ENCODE results near the gene ACACB.

- TF ChIP-seq, protein P1, sequence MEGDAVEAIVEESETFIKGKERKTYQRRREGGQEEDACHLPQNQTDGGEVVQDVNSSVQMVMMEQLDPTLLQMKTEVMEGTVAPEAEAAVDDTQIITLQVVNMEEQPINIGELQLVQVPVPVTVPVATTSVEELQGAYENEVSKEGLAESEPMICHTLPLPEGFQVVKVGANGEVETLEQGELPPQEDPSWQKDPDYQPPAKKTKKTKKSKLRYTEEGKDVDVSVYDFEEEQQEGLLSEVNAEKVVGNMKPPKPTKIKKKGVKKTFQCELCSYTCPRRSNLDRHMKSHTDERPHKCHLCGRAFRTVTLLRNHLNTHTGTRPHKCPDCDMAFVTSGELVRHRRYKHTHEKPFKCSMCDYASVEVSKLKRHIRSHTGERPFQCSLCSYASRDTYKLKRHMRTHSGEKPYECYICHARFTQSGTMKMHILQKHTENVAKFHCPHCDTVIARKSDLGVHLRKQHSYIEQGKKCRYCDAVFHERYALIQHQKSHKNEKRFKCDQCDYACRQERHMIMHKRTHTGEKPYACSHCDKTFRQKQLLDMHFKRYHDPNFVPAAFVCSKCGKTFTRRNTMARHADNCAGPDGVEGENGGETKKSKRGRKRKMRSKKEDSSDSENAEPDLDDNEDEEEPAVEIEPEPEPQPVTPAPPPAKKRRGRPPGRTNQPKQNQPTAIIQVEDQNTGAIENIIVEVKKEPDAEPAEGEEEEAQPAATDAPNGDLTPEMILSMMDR (IDR thresholded peaks at IDR 0.05), result no peak
- TF ChIP-seq POLR2A (IDR thresholded peaks at IDR 0.05), result no peak
These were observed 2.6 kb upstream of the ACACB start for GRCh38 chr12:109113661-109114321.

Measured in heart left ventricle (tissue), 13 donors.